Chondrocyte (in vitro differentiated cells): ENCODE measurements around the gene ZNF223. TPM values are rescaled to one million over a fixed set of nuclear protein-coding genes. Genes with fewer than 3 reads are reported as not detected.

Experiments
- DNase-seq: peaks from one replicate; pipeline ENCODE4 v3.0.0; 2021; ENCODE audit warnings: mixed read lengths, low spot score
- H3K27ac Mint-ChIP-seq: one replicate; pipeline ENCODE4 v1.8.0; 2021; ENCODE audit warnings: mild to moderate bottlenecking, moderate library complexity, mixed read lengths; ENCODE audit not compliant: unreplicated experiment
- H3K27me3 Mint-ChIP-seq: 2 replicates; pipeline ENCODE4 v1.8.0; 2021; ENCODE audit warnings: low read depth, mixed read lengths
- H3K36me3 Mint-ChIP-seq: 2 replicates; pipeline ENCODE4 v1.8.0; 2021; ENCODE audit warnings: low read depth, mixed read lengths
- H3K4me1 Mint-ChIP-seq: 2 replicates; pipeline ENCODE4 v1.8.0; 2021; ENCODE audit warnings: low read depth, mild to moderate bottlenecking, mixed read lengths
- H3K4me3 Mint-ChIP-seq: one replicate; pipeline ENCODE4 v1.8.0; 2021; ENCODE audit warnings: mild to moderate bottlenecking, moderate library complexity, mixed read lengths; ENCODE audit not compliant: unreplicated experiment
- H3K9me3 Mint-ChIP-seq: 2 replicates; pipeline ENCODE4 v1.8.0; 2021; ENCODE audit warnings: low read depth, mixed read lengths
- CTCF ChIP-seq: fragments of 200-600 bp; sonication (generic); IDR thresholded peaks from 2 replicates; pipeline ENCODE4 v1.5.0; 2021; ENCODE audit warnings: antibody characterized with exemption, mild to moderate bottlenecking, moderate library complexity
- total RNA-seq: library from RNA; stranded (reverse); gene quantifications from 3 replicates; pipeline ENCODE4 v1.2.1, GENCODE V29; 2021

ZNF223 gene
- total RNA-seq, 1 donor from 2014 or later, result 2.5 TPM

GRCh38 chr19:44007473-44007872 is 44.4 kb upstream of the ZNF223 start:
- Mint-ChIP-seq H3K27ac (no peak overlapping the region), H3K9me3 (peaks cover 55% of the 10 kb centered on the region)
- no peak for DNase-seq

GRCh38 chr19:44010468-44010867 is 41.4 kb upstream of the ZNF223 start:
- no peaks in the 10 kb centered on the region for H3K4me1 Mint-ChIP-seq
- no peak for DNase-seq
- no peaks in the 10 kb centered on the region for H3K27me3 Mint-ChIP-seq
- no peak overlapping the region for H3K27ac Mint-ChIP-seq
- H3K9me3 Mint-ChIP-seq, result peaks cover 73% of the 10 kb centered on the region
- no peak overlapping the region for H3K4me3 Mint-ChIP-seq
- TF ChIP-seq CTCF, result no peak
- peaks cover 64% of the 10 kb centered on the region for H3K36me3 Mint-ChIP-seq

More at GRCh38 chr19:44007473-44007872, 44.4 kb upstream of the ZNF223 start:
- Mint-ChIP-seq H3K36me3 (peaks cover 57% of the 10 kb centered on the region), H3K27me3 (no peaks in the 10 kb centered on the region), H3K4me3 (no peak overlapping the region), H3K4me1 (peaks cover 10% of the 10 kb centered on the region)
- no peak for TF ChIP-seq CTCF

- Mint-ChIP-seq H3K27ac (no peak overlapping the region), H3K4me1 (peaks cover under 1% of the 10 kb centered on the region), H3K36me3 (peaks cover 4% of the 10 kb centered on the region), H3K27me3 (peaks cover 16% of the 10 kb centered on the region), H3K4me3 (no peak overlapping the region), H3K9me3 (peaks cover 35% of the 10 kb centered on the region)
- no peak for DNase-seq
- no peak for TF ChIP-seq CTCF
Observed at GRCh38 chr19:44019498-44019897, 32.3 kb upstream of the ZNF223 start.

- Mint-ChIP-seq H3K36me3 (peaks cover 10% of the 10 kb centered on the region), H3K4me1 (peaks cover 12% of the 10 kb centered on the region), H3K27me3 (peaks cover 16% of the 10 kb centered on the region), H3K9me3 (peaks cover 30% of the 10 kb centered on the region), H3K27ac (no peak overlapping the region), H3K4me3 (no peak overlapping the region)
- no peak for TF ChIP-seq CTCF
- DNase-seq, result no peak
Observed at GRCh38 chr19:44021221-44021620, 30.6 kb upstream of the ZNF223 start.

GRCh38 chr19:44024900-44025216 is 27.0 kb upstream of the ZNF223 start:
- H3K4me1 Mint-ChIP-seq, result peaks cover 19% of the 10 kb centered on the region
- peak overlapping the region; percentile 95 for H3K27ac Mint-ChIP-seq
- H3K27me3 Mint-ChIP-seq, result peaks cover 16% of the 10 kb centered on the region
- H3K4me3 Mint-ChIP-seq, result peak overlapping the region; percentile 88
- H3K9me3 Mint-ChIP-seq, result peaks cover 40% of the 10 kb centered on the region
- no peak for TF ChIP-seq CTCF
- H3K36me3 Mint-ChIP-seq, result peaks cover 39% of the 10 kb centered on the region
- no peak for DNase-seq
